A673 (cell line): Measurements from ENCODE around the gene SMTN. TPM values are rescaled to one million over a fixed set of nuclear protein-coding genes. Genes with fewer than 3 reads are reported as not detected.
"Not testable (repeated sequence)": the region's sequence is repeated elsewhere in the genome, so short reads cannot be mapped to it uniquely, and the experiment has no call there.

ENCODE experiments used
- BruUV-seq: library from RNA; stranded (reverse); fragments of 400-500 nt; replicated peaks from 2 replicates; lab custom pipeline; 2021; lab: Mats Ljungman, UMichigan
- CTCF ChIA-PET: fragments of 300-600 bp; sonication (Branson Sonifier 250); formaldehyde crosslinking; loops from one replicate; lab custom pipeline; 2022; ENCODE audit warnings: antibody characterized with exemption; lab: Charles Lee
- POLR2A ChIA-PET: fragments of 300-600 bp; sonication (Branson Sonifier 250); formaldehyde crosslinking; loops from one replicate; lab custom pipeline; 2022; ENCODE audit warnings: antibody characterized with exemption; ENCODE audit not compliant: low non-redundant PET; lab: Charles Lee
- DNase-seq: peaks from one replicate; pipeline ENCODE4 v3.0.0-alpha.2; 2015; ENCODE audit warnings: low spot score
- H3K27ac ChIP-seq: fragments of 200-600 bp; sonication (generic); 2 replicates; pipeline ENCODE4 v1.5.1; 2016; ENCODE audit warnings: mixed run types, low read depth, mild to moderate bottlenecking, mixed read lengths, antibody characterized with exemption, low read length; ENCODE audit not compliant: poor library complexity, severe bottlenecking
- H3K27me3 ChIP-seq: fragments of 200-600 bp; sonication (generic); replicated peaks from 2 replicates; pipeline ENCODE4 v1.6.1; 2017; ENCODE audit warnings: mixed run types, low read depth, mild to moderate bottlenecking, mixed read lengths, antibody characterized with exemption, low read length; ENCODE audit not compliant: insufficient read depth, poor library complexity
- H3K36me3 ChIP-seq: fragments of 200-600 bp; sonication (generic); 2 replicates; pipeline ENCODE4 v1.6.1; 2016; ENCODE audit warnings: mixed run types, mild to moderate bottlenecking, mixed read lengths, antibody characterized with exemption, low read length; ENCODE audit not compliant: insufficient read depth, poor library complexity, severe bottlenecking
- H3K4me1 ChIP-seq: fragments of 200-600 bp; sonication (generic); 2 replicates; pipeline ENCODE4 v1.6.1; 2017; ENCODE audit warnings: mixed run types, mild to moderate bottlenecking, mixed read lengths, antibody characterized with exemption, low read length; ENCODE audit not compliant: insufficient read depth, poor library complexity, severe bottlenecking
- H3K4me3 ChIP-seq: fragments of 200-600 bp; sonication (generic); 2 replicates; pipeline ENCODE4 v1.5.1; 2016; ENCODE audit warnings: low read depth, mixed run types, mild to moderate bottlenecking, mixed read lengths, low read length; ENCODE audit not compliant: poor library complexity, severe bottlenecking
- H3K9me3 ChIP-seq: fragments of 200-600 bp; sonication (generic); 2 replicates; pipeline ENCODE4 v1.6.1; 2016; ENCODE audit warnings: mixed run types, low read depth, mild to moderate bottlenecking, mixed read lengths, antibody characterized with exemption, low read length; ENCODE audit not compliant: poor library complexity, severe bottlenecking
- CTCF ChIP-seq: fragments of 300-800, 200-600 bp; sonication (generic); conservative IDR thresholded peaks from 2 replicates; pipeline ENCODE4 v1.5.1; 2017; ENCODE audit warnings: low read depth, mild to moderate bottlenecking, antibody characterized with exemption, low read length, moderate library complexity, mixed read lengths
- EZH2 ChIP-seq: fragments of 200-600 bp; sonication (generic); IDR thresholded peaks from 2 replicates; pipeline ENCODE4 v1.6.1; 2017; ENCODE audit warnings: borderline replicate concordance, low read depth, mild to moderate bottlenecking, mixed read lengths, antibody characterized with exemption, low read length; ENCODE audit not compliant: poor library complexity, severe bottlenecking
- intact Hi-C: fragments of 100-400 bp; cut with micrococcal nuclease; formaldehyde crosslinking; loops from one replicate; pipeline ENCODE4 v1.10.0; 2022; ENCODE audit not compliant: unreplicated experiment
- total RNA-seq: library from RNA; stranded (reverse); gene quantifications from 2 replicates; pipeline ENCODE4 v1.2.3, GENCODE V29; 2021

Gene SMTN
- total RNA-seq, 1 experiment from 2014 or later = 40.0 TPM

- no peak for DNase-seq
- no TSS peak for BruUV-seq
- Histone ChIP-seq H3K36me3 (no peaks in the 10 kb centered on the region), H3K27me3 (no peaks in the 10 kb centered on the region), H3K4me3 (no peak overlapping the region), H3K27ac (no peak overlapping the region), H3K9me3 (no peaks in the 10 kb centered on the region), H3K4me1 (peaks cover 9% of the 10 kb centered on the region)
- CTCF ChIA-PET = no interaction called here
- intact Hi-C loops = no loop called here
- POLR2A ChIA-PET = no interaction called here
- TF ChIP-seq CTCF (no peak), EZH2 (no peak)
Measured at GRCh38 chr22:31056986-31057599, 24.0 kb upstream of the SMTN start.

DNA sequence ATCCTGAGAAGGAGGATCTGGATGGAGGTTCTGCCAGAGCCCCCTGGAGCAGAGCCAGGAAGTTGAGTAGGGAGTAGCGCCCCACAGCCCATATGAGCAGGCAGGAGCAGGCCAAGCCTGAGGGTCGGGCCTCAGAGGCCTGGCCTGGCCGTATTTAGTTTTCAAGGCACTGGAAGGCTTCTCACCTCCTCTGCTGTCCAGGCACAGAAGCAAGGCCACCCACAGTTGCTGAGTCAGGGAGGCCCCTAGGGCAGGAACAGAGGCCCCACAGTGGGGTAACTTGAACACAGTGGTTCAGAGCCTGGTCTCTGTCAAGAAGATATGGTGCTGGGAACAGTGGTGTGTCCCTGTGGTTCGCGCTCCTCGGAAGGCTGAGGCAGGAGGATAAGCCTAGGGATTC is 21.5 kb upstream of the SMTN start:
- POLR2A ChIA-PET, H3K4me3 ChIP-seq, H3K36me3 ChIP-seq, H3K4me1 ChIP-seq, DNase-seq, H3K27me3 ChIP-seq, intact Hi-C loops, BruUV-seq, CTCF ChIA-PET, H3K27ac ChIP-seq, H3K9me3 ChIP-seq: not testable (repeated sequence)

DNA sequence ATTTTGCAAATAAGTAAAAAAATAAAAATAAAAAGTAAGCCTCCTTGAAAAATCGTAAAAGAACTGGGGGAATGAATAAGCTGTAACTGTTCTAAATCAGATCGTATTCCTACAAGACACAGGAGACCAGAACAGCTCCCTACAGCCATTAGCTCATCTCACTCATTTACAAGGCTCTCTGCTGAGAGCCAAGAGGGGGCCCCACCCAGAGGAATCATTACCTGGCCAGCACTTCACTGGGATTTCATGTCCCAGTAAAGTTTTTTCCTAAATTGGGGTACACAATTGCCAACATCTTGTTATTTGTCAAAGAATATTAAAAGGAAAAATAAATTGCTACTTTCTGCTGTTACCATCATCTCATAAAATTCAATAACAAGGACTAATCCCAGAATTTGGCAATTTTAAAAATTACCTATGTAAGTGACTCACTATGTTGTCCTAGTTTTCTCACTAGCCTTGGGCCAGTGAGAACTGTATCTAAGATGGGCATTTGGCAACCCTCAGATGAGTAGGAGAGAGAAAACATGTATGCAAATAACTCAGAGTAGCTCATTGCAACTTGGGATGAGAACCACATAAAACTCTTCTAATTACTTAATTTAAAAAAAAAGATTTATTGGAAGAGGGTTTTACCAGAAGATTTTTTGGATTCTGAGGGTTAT is 18.4 kb upstream of the SMTN start:
- BruUV-seq = no TSS peak
- H3K9me3 ChIP-seq = no peaks in the 10 kb centered on the region
- no peaks in the 10 kb centered on the region for H3K4me1 ChIP-seq
- DNase-seq = no peak
- intact Hi-C loops = no loop called here
- ChIA-PET POLR2A (no interaction called here), CTCF (no interaction called here)
- H3K27me3 ChIP-seq = no peaks in the 10 kb centered on the region
- H3K4me3 ChIP-seq = no peak overlapping the region
- no peak overlapping the region for H3K27ac ChIP-seq
- H3K36me3 ChIP-seq = no peaks in the 10 kb centered on the region
- TF ChIP-seq EZH2 (no peak), CTCF (no peak)

DNA sequence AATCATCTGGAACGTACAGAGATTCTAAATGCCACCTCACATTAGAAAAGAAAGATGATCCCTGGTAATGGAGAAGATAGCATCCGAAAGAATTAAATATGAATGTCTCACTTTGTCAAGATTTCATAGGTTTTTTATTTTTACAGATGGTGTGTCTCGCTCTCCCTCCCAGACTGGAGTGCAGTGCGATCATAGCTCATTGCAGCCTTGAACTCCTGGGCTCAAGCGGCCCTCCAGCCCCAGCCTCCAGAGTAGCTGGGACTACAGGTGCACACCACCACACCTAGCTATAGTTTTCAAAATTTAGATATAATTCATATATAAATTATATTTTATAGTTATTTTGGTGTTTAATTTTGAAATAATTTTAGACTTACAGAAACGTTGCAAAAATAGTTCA is 16.7 kb upstream of the SMTN start:
- ChIA-PET CTCF (no interaction called here), POLR2A (no interaction called here)
- H3K36me3 ChIP-seq = no peaks in the 10 kb centered on the region
- no peaks in the 10 kb centered on the region for H3K9me3 ChIP-seq
- no peak for DNase-seq
- no peak for TF ChIP-seq EZH2
- TF ChIP-seq CTCF = no peak
- no peaks in the 10 kb centered on the region for H3K4me1 ChIP-seq
- no TSS peak for BruUV-seq
- no peak overlapping the region for H3K4me3 ChIP-seq
- no peaks in the 10 kb centered on the region for H3K27me3 ChIP-seq
- no peak overlapping the region for H3K27ac ChIP-seq
- intact Hi-C loops = no loop called here
